ENCODE results near the gene MFSD2A.
A peak's percentile ranks its signal among the peaks of the same experiment; 100 is the strongest.
"Not testable (repeated sequence)": the region's sequence is repeated elsewhere in the genome, so short reads cannot be mapped to it uniquely, and the experiment has no call there.

The MFSD2A gene

DNA sequence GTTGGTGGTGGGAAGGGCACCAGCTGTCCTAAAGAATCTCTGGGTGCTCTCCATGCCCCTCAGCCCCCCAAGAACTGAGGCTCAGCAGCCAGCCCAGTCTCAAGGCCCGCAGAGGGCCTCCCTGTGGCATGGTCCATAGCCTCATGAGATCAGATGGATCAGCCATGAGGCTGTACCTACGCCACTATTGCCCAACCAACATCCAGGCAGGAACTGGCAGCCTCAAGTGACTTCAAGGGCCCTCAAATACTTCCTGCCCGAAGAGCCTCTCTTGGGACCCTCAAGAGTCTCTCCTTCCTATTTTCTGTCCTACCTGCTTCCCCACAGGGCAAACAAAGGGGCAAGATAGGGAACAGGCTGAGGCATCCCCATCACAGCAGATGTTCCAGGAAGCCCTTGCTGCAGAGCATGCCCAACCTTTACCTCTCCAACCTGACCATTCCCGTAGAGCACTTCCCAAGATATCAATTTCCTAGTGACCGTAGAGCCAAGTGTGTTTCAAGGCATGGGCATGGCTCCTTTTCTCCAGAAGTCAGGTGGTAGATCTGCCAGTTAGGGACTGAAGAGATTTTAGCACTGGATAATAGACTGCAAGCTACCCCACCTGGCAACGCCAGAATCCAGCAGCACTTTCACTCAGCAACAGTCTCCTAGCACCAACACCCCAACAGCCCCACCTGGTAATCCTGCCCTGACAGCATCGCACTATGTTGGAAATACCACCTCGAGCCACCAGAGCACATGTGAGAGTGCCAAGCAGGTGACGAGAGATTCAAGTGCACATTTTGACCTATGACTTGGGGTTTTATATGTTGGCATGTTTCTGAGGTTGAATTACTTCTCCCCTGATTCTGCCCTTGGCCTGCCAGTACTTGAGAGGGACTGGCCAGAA lies 13.7 kb upstream of the MFSD2A start:
- no peak for DNase-seq (ENCODE audit: low read depth)

DNA sequence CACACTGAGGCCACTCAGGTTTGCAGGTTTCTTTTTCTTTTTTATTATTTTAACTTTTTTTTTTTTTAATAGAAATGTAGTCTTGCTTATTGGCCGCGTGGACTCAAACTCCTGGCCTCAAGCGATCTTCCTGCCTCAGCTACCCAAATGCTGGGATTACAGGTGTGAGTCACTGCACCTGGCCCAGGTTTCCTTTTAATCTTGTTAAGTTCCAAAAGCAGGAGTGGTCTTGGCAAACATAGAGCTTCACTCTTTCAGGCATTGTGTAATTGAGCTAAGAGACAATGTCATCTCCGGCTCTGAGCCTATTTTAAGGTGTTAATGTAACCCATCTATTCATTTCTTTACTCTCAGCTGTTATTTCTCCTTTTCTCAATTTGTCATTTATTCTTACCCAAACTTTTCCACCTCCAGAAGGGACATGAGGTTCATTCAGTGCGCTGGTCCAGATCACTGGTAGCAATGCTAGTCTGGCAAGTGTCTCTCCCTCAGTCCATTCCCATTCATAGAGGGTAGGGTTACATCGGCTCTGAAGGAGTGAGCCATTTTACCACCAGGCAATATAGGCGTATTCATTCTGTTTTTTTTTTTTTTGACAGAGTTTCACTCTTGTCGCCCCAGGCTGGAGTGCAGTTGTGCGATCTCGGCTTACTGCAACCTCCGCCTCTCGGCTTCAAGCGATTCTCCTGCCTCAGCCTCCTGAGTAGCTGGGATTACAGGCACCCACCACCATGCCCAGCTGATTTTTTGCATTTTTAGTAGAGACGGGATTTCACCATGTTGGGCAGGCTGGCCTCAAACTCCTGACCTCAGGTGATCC lies 11.3 kb upstream of the MFSD2A start:
- DNase-seq (ENCODE audit: low read depth), result no peak

- DNase-seq (ENCODE audit: low read depth), result no peak
Measured at GRCh38 chr1:39944410-39945112, 10.4 kb upstream of the MFSD2A start.

- DNase-seq (ENCODE audit: low read depth), result no peak
Measured at GRCh38 chr1:39946216-39946615, 8.7 kb upstream of the MFSD2A start.

DNA sequence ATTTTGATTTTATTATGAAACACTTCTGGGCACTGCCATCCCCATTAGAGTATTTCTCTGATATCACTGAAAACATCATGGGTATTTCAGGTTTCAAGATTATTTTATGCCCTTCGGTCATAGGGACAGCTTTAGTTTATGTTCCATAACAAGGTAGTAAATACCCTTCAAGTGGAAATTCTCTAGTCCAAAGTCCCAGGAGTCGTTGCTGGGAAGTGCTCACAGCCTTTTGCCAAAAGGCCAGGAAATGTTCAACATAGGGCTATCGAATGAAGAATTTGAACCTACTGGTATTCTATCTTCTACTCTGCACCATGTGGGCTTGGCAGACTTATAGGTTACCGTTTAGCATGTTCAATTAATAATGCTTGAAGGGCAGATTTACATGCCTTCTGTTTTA lies 7.7 kb upstream of the MFSD2A start:
- DNase-seq (ENCODE audit: low read depth), result no peak

DNA sequence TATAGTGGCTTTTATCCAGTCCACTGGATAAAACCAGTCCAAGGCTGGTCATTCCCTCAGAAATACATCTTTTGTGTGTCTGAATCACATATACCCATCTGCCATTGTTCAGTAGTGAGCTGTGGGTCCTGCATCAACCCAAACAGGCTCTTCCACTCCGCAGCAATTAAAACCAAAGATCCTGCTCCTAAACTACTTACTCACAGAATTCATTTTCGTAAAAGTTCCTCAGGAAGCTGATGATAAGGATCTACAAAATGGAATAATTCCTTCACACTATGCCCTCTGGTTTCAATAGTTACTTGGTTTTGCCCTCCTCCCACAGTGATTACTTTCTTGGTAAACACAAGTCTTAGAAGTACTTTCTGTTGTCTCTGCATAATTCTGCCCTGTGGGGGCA lies 5.1 kb upstream of the MFSD2A start:
- DNase-seq (ENCODE audit: low read depth), result no peak

- no peak for DNase-seq (ENCODE audit: low read depth)
Measured at GRCh38 chr1:39951926-39952325, 3.0 kb upstream of the MFSD2A start.

- DNase-seq (ENCODE audit: low read depth), result no peak
Measured at GRCh38 chr1:39952359-39953110, 2.4 kb upstream of the MFSD2A start.

- no peak for DNase-seq (ENCODE audit: low read depth)
Measured at GRCh38 chr1:39954324-39954869, 548 bp upstream of the MFSD2A start.

DNA sequence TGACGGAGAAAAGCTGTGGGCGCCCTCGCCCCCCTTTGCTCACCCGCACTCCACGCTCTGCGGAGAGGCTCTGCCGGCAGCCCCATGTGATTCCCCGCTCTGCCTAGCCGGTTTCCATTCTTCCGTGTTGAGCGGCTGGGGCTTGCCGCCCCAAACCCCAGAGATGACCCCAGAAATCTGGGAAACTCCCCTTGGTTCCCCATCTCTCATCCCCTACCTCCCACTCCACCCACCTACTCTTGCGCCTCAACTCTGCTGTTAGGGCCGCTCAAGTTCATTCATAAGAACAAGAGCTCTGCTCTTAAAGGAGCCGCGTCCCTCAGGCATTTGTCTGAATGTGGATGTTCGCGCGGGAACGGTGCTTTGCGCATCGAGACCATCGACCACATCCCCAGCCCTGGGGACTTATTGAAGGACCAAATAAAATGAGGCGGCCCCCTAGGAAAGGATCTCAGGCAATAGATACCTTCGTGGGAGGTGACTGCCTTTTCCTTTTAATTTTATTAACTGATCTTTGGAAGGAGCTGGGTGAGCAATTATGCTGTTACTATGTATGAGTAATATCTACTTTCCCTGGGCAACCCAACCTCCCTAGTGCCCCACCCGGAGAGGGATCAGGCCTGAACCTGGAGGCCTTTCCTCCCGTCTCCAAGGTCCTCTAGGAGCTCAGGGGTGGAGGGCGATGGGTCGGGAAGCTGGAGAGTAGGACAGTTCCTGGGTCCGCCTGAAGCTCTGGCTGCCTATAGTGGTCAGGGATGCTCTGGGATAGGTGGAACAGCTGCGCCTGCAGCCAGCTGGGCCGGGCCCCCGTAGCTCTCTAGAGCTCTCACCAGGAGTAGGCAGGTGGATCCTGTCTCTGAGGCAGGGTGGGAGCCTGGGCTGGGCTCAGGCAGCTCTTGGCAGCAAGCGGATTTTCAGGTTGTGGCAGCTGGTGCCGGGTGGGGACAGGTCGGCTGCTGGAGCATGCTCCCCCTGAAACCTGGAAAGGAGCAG lies 898 bp downstream of the MFSD2A start:
- peak; percentile 78 for DNase-seq (ENCODE audit: low read depth)

- DNase-seq (ENCODE audit: low read depth), result no peak
Measured at GRCh38 chr1:39957299-39958015, 2.5 kb downstream of the MFSD2A start.

DNA sequence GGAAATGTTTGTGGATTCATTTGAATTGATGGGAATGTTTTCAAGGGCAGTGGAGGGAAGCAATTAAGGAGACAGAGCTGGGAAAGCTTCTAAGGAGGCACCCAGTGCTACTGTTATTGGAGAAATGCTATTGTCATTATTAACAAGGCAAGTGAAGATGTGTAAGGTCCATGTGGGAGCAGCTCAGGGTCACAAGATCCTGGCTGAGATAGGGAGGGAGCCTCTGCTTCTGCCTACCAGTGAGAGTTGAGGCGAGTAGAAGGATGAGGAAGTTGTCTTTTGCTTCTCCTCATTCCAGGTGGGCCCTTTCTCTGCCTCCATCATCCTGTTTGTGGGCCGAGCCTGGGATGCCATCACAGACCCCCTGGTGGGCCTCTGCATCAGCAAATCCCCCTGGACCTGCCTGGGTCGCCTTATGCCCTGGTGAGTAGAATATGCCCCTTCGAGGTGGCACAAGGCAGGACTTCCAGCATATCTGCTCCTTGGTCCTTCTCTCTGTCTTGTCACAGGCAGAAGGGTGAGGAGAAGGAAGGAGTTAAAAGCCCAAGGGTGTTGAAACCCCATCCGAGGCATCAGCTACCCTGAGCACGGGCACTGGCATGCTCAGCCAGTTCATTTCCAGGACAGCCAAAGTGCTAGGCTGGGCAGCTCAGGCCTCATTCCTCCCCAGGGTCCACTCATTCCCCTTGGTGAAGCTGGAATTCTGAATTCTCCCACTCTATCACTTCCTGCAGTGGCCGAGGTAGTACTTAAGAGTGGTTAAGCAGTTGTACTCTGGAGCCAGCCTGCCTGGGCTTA lies 3.7 kb downstream of the MFSD2A start:
- DNase-seq (ENCODE audit: low read depth), result no peak

DNA sequence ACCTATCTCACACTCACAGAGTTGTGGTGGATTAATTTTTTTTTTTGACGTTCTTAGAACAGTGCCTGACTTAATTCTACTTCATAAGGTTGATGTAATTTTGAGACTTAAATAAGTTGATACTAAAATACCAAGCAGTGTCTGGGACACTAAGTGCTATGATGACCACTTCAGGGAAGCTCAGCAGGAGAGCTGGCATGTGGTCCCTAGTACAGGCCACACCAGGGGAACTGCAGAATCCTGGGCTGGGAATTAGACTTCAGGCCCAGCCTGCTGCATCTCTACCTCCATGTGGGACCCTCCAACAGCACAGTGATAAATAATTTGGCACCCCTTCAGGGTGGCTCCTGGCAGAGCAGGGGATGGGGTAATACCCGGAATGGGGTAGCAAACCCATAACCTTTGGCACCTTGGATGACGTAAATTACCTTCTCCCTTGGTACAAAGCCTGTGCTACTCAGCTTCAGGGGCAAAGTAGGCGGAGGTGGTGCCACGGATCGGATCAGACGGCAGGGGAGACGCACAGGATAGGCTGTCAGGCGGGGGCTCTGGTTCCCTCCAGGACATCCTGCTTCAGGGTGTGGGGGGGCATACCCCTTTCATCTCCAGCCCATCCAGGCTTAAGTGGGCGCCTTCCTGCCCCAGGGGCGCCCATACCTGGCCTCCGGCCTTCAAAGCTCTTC lies 4.8 kb downstream of the MFSD2A start:
- DNase-seq (ENCODE audit: low read depth), result no peak

DNA sequence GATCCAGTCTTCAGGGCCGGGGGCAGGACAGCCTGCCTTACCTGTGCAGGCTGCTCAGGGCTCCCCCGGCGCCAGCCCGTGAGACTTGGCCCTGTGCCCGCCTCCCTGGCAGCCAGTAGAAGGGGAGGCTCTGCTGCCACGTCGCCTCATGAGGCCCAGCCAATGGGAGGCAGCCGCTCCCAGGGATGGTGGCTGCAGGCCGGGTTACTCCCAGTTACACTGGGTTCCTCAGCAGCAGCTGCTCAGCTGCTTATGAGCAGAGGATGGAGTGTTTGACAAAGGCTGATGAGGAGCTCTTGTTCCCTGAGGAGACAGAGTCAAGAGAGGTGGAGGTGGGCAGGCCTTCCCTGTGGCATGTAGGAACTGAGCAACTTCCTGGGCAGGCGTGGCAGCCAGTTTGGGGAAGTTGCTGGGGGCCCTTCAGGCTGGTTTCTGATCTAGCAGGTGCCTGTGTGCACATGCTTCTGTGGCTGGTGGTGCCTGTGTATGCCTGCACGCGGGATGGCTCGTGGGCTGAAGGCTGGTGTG lies 5.5 kb downstream of the MFSD2A start:
- no peak for DNase-seq (ENCODE audit: low read depth)

GRCh38 chr1:39962450-39962825 lies 7.5 kb downstream of the MFSD2A start:
- no peak for DNase-seq (ENCODE audit: low read depth)

- not testable (repeated sequence) for DNase-seq (ENCODE audit: low read depth)
Measured at GRCh38 chr1:39962964-39963363, 8.0 kb downstream of the MFSD2A start.

DNA sequence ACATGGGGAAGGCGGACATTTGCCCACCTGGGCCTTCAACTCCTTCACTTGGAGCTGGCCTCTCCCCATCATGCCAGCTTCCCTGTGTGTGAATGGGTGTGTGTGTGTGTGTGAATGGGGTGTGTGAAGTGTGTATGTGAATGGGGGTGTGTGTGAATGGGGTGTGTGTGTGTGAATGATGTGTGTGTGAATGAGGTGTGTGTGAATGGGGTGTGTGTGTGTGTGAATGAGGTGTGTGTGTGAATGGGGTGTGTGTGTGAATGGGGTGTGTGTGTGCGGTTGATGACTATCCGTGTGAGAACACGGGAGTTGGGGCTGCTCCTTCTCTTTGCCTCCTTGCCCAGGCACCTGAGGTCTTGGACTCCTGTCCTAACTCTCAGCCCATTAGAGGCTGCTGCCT lies 9.6 kb downstream of the MFSD2A start:
- DNase-seq (ENCODE audit: low read depth), result no peak

DNA sequence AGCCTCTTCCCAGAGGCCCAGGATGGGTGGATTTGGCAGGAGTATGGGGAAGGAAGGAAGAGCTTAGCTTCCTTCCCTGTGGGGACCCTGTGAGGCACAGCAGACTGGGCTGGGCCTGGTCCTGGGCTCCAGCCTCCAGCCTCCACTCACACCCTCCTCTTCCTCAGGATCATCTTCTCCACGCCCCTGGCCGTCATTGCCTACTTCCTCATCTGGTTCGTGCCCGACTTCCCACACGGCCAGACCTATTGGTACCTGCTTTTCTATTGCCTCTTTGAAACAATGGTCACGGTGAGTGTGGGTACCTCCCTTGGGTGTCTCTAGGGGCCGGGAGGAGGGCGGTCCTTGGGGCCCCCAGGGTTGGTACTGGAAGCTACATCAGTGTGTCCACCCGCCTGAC lies 10.1 kb downstream of the MFSD2A start:
- DNase-seq (ENCODE audit: low read depth), result no peak
